ENCODE results near the gene TET1.
A peak's percentile ranks its signal among the peaks of the same experiment; 100 is the strongest.
"Not testable (repeated sequence)": the region's sequence is repeated elsewhere in the genome, so short reads cannot be mapped to it uniquely, and the experiment has no call there.

The TET1 gene

GRCh38 chr10:68560186-68560942 is at the start of gene TET1:
TSS of gene TET1 (plus strand) at chr10:68560337. CDS start at chr10:68572339, 12,002 bp downstream.
- DNase-seq: peak; percentile 91

DNA sequence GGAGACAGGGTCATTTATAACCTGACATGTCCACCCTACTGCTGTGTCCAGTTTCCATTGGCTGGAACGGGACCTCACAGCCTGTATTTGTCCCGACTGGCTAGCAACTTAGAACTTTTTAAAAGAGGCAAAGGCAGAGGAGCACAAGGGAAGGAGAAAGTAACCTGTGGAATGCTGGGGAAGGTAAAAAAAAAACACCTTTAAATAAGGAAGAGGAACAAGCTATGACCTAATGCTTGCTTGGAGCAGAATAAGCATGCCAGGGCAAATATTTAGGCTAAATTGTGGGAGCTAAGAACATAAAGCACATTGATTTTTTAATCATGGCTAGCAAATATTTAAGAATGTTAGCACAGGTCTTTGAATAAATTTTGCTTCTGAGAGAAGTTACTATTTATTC is 43.9 kb upstream of the TET1 start:
- not testable (repeated sequence) for DNase-seq

- DNase-seq: no peak
These were observed 43.4 kb upstream of the TET1 start for GRCh38 chr10:68516766-68517165.

GRCh38 chr10:68517188-68517587 is 42.9 kb upstream of the TET1 start:
- DNase-seq: no peak

DNA sequence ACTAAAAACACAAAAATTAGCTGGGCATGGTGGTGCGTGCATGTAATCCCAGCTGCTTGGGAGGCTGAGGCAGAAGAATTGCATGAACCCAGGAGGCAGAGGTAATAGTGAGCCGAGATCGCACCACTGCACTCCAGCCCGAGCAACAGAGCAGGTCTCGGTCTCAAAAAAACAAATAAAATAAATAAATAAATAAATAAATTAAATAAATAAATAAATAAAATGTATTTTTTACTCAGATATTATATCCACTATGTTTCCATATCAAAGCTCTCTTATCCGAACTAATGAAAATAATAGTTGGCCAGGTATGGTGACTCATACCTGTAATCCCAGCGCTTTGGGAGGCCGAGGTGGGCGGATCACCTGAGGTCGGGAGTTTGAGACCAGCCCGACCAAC is 41.5 kb upstream of the TET1 start:
- not testable (repeated sequence) for DNase-seq

DNA sequence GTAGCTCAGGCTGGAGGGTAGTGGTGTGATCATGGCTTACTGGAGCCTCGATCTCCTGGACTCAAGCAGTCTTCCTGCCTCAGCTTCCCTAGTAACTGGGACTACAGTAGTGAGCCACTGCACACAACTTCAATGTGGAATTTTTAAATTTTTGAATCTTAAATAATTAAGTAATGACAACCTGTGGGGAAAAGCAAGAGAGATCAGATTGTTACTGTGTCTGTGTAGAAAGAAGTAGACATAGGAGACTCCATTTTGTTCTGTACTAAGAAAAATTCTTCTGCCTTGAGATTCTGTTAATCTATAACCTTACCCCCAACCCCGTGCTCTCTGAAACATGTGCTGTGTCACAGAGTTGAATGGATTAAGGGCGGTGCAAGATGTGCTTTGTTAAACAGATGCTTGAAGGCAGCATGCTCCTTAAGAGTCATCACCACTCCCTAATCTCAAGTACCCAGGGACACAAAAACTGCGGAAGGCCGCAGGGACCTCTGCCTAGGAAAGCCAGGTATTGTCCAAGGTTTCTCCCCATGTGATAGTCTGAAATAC is 34.6 kb upstream of the TET1 start:
- DNase-seq: not testable (repeated sequence)

DNA sequence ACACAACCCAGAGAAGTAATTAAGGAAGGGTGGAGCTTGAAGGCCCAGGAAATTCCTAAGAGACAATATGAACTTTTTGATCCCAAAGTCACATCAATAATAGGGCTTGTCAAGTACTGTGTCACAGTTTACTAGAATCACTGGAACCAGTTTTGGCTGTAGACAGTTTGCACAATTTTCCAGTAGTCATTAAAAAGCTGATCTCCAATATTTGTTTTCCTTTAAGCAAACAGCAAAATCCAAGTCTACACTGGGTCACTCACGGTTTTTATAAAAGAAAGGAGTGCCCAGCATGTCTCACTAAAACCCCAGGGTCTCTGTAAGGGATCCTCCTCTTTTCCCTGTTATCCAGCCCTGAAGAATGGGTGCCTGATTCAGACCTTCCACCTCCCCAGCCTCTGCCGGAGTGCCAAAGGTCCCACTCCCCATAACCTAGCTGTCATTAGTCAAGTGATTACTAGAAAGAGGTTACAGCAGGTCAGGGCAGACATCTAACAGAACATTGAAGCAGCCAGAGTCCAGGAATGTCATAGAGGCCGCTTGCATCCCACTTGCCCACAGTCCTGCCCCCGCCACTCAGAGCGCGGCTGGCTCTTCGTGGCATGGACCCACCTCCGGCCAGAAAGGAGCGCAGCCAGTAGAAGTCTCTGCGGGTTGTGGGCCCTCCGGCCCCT is 33.4 kb upstream of the TET1 start:
- DNase-seq: no peak

DNA sequence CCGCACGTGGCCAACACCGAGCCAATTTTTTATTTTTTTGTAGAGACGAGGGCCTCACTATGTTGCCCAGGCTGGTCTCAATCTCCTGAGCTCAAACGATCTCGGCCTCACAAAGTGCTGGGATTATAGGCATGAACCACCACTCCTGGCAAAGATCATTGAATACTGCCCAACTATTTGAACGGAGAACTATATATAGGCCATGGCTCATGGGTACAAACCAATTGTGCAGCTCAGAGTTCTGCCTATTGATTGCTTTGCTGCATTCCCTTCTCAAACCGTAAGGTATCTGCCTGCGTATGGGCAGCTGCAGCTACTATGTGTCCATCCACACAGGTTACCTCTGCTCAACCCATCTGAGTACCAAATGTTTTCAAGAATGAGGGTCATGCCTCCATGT is 23.2 kb upstream of the TET1 start:
- no peak for DNase-seq

GRCh38 chr10:68537796-68538195 is 22.3 kb upstream of the TET1 start:
- no peak for DNase-seq

DNA sequence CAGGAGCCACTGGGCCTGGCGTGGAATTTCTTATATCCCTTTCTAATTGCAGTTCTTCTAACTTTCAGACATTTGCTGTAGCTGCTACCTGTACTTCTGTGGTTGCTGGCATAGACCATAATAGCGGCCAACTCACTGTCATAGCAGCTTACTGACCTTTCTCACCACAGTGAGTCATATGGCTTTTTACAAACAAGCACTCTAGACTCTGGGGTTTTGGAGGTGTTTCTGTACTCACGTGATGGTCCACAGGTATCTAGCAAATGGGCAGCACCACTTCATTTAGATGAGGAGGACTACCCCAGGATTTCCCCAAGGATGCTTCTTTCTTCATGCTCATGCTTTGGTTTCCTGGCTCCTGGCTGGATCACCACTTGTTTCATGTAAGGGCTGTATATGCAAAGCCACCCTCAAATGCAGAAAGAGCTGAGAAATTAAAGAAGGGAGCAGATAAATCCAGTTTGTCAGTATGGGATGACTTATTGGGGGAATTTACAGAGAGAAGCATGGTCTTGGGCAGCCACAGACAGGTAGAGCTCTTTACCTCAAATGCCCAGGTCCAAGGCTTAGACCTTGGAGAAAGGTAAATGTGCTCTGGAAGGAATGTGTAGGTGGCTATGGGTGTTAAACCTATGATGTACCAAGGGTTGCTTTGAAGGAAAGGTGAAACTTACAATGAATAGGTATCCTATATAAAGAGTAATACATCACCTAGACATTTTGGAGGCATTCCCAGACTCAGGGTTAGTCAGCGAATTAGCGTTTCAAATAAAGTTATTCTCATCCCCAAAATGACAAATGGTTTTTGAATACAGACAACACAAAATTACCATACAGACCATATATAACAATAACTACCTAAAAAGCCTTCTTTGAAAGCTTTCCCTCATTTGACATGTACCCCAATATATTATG is 16.9 kb upstream of the TET1 start:
- no peak for DNase-seq

DNA sequence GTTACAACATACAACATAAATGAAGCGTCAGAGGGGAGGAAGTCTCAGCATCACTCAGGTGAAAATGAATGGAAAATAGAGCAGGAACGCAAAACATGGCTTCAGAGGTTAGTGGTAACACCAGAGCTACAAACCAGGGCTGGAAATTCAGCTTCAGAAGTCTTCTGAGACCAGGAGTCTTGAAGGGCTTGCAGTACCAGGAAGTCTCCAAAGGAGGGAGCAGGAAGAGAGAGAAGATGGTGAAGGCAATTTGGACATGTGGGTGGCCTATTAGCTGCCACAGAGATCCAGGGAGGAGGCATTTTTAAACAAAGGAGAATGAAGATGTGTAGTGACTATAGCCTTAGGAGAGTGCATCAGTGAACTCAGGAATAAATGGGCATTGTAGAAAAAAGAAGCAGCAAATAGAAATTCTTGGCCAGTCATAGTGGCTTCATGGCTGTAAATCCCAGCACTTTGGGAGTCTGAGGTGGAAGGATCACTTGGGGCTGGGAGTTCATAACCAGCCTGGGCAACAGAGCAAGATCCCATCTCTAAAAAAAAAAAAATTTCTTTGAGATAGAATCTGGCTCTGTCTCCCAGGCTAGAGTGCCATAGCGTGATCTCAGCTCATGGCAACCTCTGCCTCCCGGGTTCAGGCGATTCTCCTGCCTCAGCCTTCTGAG is 9.3 kb upstream of the TET1 start:
- peak; percentile 91 for DNase-seq

DNA sequence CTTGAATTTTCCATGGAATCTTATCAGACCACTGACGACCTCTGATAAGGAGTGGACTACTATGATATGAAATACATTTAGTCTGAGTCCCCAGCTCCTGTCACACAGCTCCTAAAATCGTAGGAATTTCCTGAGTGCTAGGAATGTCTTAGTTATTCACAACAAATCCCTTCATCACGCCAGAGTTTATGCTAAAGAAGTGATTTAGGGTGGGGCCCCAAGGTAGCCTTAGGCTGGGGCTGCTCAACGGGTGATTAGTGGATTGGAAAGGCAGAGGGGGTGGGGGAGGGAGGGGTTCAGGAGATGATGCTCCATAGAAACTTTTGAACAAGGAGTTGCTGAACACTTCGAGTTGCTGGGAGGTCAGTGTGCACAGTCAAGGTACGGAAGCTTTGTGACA is 7.0 kb upstream of the TET1 start:
- no peak for DNase-seq

- no peak for DNase-seq
These were observed 6.5 kb upstream of the TET1 start for GRCh38 chr10:68553599-68553998.

GRCh38 chr10:68558478-68558877 is 1.7 kb upstream of the TET1 start:
- no peak for DNase-seq

DNA sequence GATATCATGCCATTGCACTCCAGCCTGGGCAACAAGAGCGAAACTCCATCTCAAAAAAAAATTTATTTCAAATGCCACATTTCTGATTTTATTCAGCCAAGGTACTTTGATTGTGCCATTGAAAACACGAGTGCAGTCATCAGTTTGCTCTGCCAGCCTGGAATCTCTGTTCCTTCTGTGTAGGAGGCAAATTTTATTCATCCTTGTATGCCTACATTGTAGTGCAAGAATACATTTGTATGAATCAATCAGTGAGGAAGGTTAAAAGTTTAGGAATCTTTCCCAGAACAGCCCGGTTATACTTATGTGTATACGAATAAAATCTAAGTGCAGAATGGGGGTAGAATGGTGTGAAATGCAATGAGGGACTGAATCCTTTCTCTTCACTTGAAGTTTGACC is 886 bp upstream of the TET1 start:
- no peak for DNase-seq

GRCh38 chr10:68559841-68560185 is 324 bp upstream of the TET1 start:
- no peak for DNase-seq

DNA sequence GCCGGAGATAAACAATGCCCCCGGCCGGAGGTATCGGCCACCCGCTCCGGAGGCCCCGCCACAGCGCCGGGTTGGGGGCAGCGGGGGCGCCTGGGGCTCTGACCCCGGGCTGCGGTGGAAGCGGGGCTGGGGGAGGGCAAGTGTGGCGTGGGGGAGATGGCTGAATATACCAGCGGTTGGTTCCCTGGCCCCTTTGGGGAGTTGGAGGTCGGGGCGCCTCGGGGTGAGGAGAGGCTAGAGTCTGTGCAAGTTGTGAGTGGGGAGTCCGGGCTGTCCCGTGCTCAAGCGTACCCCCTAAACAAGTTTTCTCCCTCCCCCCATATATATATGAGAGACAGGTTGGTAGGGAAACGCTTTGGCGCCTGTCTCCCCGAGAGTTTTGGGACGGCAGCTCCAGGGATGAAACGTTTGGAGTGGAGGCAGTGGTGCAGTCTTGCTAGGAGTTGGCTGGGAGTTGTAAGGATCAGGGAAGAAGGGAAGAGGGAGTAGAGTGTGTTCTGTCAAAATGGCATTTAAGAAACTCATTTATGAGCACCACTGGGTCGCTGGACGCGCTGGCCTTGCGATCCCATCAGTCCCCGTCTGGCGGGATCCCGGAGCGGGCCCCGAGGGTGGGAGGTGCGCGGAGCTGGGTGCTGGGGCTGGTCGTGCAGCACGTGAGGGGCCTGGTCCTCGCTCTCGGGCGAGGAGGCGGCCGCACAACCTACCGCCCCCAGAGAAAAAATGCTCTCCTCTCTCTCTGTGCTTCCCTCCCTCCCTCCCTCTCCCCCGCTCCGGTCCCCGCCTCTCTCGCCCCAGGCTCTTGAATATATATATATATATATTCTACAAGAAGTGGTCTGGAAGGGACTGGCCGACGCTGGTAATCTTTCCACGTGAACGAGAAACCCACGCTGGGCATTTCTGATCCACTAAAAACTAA is 1.1 kb downstream of the TET1 start:
- peak; percentile 64 for DNase-seq

- peak; percentile 67 for DNase-seq
These were observed 1.9 kb downstream of the TET1 start for GRCh38 chr10:68561865-68562649.

DNA sequence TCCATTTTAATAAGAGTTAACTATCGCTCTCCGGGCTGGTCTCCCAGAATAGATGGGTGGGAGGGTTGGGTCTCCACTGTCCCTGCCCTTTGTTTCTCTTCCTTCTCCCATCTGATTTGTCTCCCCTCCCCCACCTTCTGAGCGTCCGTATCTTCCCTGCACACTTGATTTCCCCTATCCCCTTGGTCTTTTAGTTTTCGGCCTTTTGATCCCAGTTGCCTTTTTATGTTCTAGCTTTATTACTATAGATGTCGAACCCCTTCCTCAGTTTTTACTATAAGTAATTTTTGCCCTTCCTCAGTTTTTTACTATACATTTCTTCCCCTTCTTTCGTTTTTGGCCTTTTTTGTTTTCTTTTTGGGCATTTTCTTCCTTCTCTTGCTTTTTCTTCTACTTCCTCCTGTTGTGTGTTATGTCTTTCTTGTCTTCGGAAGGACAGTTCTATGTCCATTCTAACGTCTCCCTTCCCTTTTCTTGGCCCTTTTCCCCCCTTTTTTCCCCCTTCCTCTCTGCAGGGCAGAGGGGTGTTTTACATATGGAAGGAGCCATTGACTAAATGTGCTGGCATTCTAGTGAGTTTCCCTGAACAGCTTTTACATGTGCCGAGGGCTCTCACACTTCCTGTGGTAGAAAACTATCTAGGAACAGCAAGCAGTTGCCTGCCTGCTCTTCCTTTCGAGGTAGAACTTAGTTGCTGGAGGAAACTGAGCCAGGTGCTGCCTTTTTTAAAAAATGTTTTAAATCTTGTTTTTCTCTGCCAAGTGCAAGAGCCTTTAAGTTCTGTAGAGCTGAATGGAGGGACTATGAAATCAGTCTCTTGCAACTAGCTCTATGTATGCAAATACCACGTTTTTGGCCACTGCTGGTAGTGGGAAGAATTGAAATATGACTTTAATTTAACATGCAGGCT is 2.8 kb downstream of the TET1 start:
- peak; percentile 84 for DNase-seq

DNA sequence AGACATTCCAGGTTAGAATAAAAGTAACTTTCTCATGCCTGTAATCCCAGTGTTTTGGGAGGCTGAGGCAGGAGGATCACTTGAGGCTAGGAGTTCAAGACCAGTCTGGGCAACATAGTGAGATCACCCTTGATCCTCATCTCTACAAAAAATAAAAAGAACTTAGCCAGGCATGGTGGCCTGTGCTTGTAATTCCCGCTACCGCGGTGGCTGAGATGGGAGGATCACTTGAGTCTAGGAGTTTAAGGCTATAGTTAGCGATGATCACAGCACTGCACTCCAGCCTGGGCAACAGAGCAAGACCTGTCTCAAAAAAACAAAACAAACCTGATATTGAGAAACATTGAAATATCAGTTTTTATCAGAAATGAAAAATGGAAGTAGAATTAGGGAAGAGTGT is 4.6 kb downstream of the TET1 start:
- DNase-seq: no peak

Measured in OCI-M1 (cell line).